Upper lobe of right lung (tissue), 1 donor: ENCODE results near the gene SCAMP1. TPM values are rescaled to one million over a fixed set of nuclear protein-coding genes. Genes with fewer than 3 reads are reported as not detected.

Experiments
- ATAC-seq: fragments of 200-7000 bp; cut with Tn5 transposase; one replicate; pipeline ENCODE4 v1.9.1; 2020; ENCODE audit warnings: mild to moderate bottlenecking, moderate library complexity
- DNase-seq: peaks from one replicate; pipeline ENCODE4 v3.0.0-alpha.2; 2020
- H3K27ac ChIP-seq: fragments of 200-600 bp; one replicate; pipeline ENCODE4 v1.8.0; 2022
- H3K27me3 ChIP-seq: fragments of 200-600 bp; one replicate; pipeline ENCODE4 v1.8.0; 2022; ENCODE audit warnings: mild to moderate bottlenecking
- H3K36me3 ChIP-seq: fragments of 200-600 bp; one replicate; pipeline ENCODE4 v1.8.0; 2022
- H3K4me1 ChIP-seq: fragments of 200-600 bp; one replicate; pipeline ENCODE4 v1.8.0; 2022
- H3K4me3 ChIP-seq: fragments of 200-600 bp; one replicate; pipeline ENCODE4 v1.8.0; 2022; ENCODE audit warnings: mild to moderate bottlenecking
- H3K9me3 ChIP-seq: fragments of 200-600 bp; one replicate; pipeline ENCODE4 v1.8.0; 2022
- CTCF ChIP-seq: fragments of 200-600 bp; IDR thresholded peaks from one replicate; pipeline ENCODE4 v1.8.0; 2022; ENCODE audit warnings: antibody characterized with exemption
- intact Hi-C: fragments of 100-400 bp; cut with DNase I; formaldehyde crosslinking; loops from one replicate; pipeline ENCODE4 v1.11.0; 2022
- total RNA-seq: library from RNA; stranded (reverse); fragmentation: NEBNext Ultra II Directional; extraction: Animal tissue kit (Norgen Biotek cat#: 25700); gene quantifications from one replicate; pipeline ENCODE4 v1.2.1, GENCODE V29; 2021
- donor health status: DM: no; HTN: yes; CAD: no; lungs with severe emphysema.

Gene SCAMP1
- total RNA-seq, 1 donor from 2014 or later = 35.9 TPM

- no peak overlapping the region for H3K27ac ChIP-seq
- no peaks in the 10 kb centered on the region for H3K27me3 ChIP-seq
- ATAC-seq (no peak), DNase-seq (no peak)
- H3K4me1 ChIP-seq = no peaks in the 10 kb centered on the region
- intact Hi-C loops = no loop called here
- H3K36me3 ChIP-seq = no peaks in the 10 kb centered on the region
- no peaks in the 10 kb centered on the region for H3K9me3 ChIP-seq
- no peak for TF ChIP-seq CTCF
- H3K4me3 ChIP-seq = no peak overlapping the region
These were observed 33.5 kb upstream of the SCAMP1 start for GRCh38 chr5:78326930-78327329.

- Histone ChIP-seq H3K27ac (no peak overlapping the region), H3K27me3 (no peaks in the 10 kb centered on the region), H3K9me3 (no peaks in the 10 kb centered on the region), H3K4me1 (no peaks in the 10 kb centered on the region), H3K36me3 (no peaks in the 10 kb centered on the region), H3K4me3 (no peak overlapping the region)
- peak; percentile 57 for ATAC-seq
- TF ChIP-seq CTCF = no peak
- no peak for DNase-seq
- intact Hi-C loops = no loop called here
These were observed 32.5 kb upstream of the SCAMP1 start for GRCh38 chr5:78327761-78328510.

GRCh38 chr5:78328585-78329173, 31.7 kb upstream of the SCAMP1 start:
- ATAC-seq (no peak), DNase-seq (no peak)
- Histone ChIP-seq H3K4me3 (no peak overlapping the region), H3K36me3 (no peaks in the 10 kb centered on the region), H3K4me1 (no peaks in the 10 kb centered on the region), H3K27me3 (no peaks in the 10 kb centered on the region), H3K9me3 (no peaks in the 10 kb centered on the region), H3K27ac (no peak overlapping the region)
- no peak for TF ChIP-seq CTCF
- intact Hi-C loops = no loop called here

- Histone ChIP-seq H3K27ac (no peak overlapping the region), H3K4me3 (no peak overlapping the region), H3K27me3 (no peaks in the 10 kb centered on the region), H3K36me3 (no peaks in the 10 kb centered on the region), H3K9me3 (no peaks in the 10 kb centered on the region), H3K4me1 (no peaks in the 10 kb centered on the region)
- ATAC-seq = no peak
- TF ChIP-seq CTCF = no peak
- intact Hi-C loops = no loop called here
- no peak for DNase-seq
These were observed 28.8 kb upstream of the SCAMP1 start for GRCh38 chr5:78331523-78332080.

- intact Hi-C loops = no loop called here
- Histone ChIP-seq H3K4me3 (no peak overlapping the region), H3K36me3 (no peaks in the 10 kb centered on the region), H3K4me1 (no peaks in the 10 kb centered on the region), H3K27ac (no peak overlapping the region), H3K9me3 (peaks cover 7% of the 10 kb centered on the region), H3K27me3 (no peaks in the 10 kb centered on the region)
- TF ChIP-seq CTCF = no peak
- ATAC-seq (no peak), DNase-seq (no peak)
These were observed 25.6 kb upstream of the SCAMP1 start for GRCh38 chr5:78334811-78335210.
